Activated CD8-positive, alpha-beta T cell treated with anti-CD3 and anti-CD28 coated beads for 36 hours (primary cell): Measurements from ENCODE around the gene MAGEF1. TPM values are rescaled to one million over a fixed set of nuclear protein-coding genes. Genes with fewer than 3 reads are reported as not detected.

ENCODE experiments used
- ATAC-seq: fragments of 200-7000 bp; cut with Tn5 transposase; one replicate; pipeline ENCODE4 v1.10.0; 2021; ENCODE audit warnings: mild to moderate bottlenecking, moderate library complexity
- CTCF ChIA-PET: fragments of 350-600 bp; sonication (Branson Sonifier 250); formaldehyde crosslinking; loops from one replicate; lab custom pipeline; 2021; ENCODE audit warnings: antibody characterized with exemption; lab: Charles Lee
- POLR2A ChIA-PET: fragments of 350-600 bp; sonication (Branson Sonifier 250); formaldehyde crosslinking; loops from one replicate; lab custom pipeline; 2021; ENCODE audit warnings: antibody characterized with exemption; lab: Charles Lee
- DNase-seq: peaks from one replicate; pipeline ENCODE4 v3.0.0-alpha.2; 2020
- H3K27ac Mint-ChIP-seq: one replicate; pipeline ENCODE4 v1.8.0; 2021; ENCODE audit warnings: mild to moderate bottlenecking, mixed read lengths
- H3K27me3 Mint-ChIP-seq: one replicate; pipeline ENCODE4 v1.8.0; 2021; ENCODE audit warnings: mixed read lengths
- H3K36me3 Mint-ChIP-seq: one replicate; pipeline ENCODE4 v1.8.0; 2021; ENCODE audit warnings: low read depth, mixed read lengths
- H3K4me1 Mint-ChIP-seq: one replicate; pipeline ENCODE4 v1.8.0; 2021; ENCODE audit warnings: low read depth, mixed read lengths
- H3K4me3 Mint-ChIP-seq: one replicate; pipeline ENCODE4 v1.8.0; 2021; ENCODE audit warnings: mild to moderate bottlenecking, moderate library complexity, mixed read lengths
- H3K9me3 Mint-ChIP-seq: one replicate; pipeline ENCODE4 v1.8.0; 2021; ENCODE audit warnings: mixed read lengths
- intact Hi-C: fragments of 100-400 bp; cut with micrococcal nuclease; formaldehyde crosslinking; loops from one replicate; pipeline ENCODE4 v1.10.0; 2022
- total RNA-seq, 2 experiments: library from RNA; stranded (reverse); gene quantifications; one replicate each; pipeline ENCODE4 v1.2.3, GENCODE V29; 2021
- TF ChIP-seq, protein P1 (sequence below): fragments of 200-600 bp; IDR thresholded peaks from one replicate; pipeline ENCODE4 v1.8.0; 2022; ENCODE audit warnings: antibody characterized with exemption, mild to moderate bottlenecking

MAGEF1 gene
- total RNA-seq, 2 experiments from 2014 or later: 19.2 to 19.3 TPM

GRCh38 chr3:184700759-184701158, 11.1 kb downstream of the MAGEF1 start:
- TF ChIP-seq, protein P1, sequence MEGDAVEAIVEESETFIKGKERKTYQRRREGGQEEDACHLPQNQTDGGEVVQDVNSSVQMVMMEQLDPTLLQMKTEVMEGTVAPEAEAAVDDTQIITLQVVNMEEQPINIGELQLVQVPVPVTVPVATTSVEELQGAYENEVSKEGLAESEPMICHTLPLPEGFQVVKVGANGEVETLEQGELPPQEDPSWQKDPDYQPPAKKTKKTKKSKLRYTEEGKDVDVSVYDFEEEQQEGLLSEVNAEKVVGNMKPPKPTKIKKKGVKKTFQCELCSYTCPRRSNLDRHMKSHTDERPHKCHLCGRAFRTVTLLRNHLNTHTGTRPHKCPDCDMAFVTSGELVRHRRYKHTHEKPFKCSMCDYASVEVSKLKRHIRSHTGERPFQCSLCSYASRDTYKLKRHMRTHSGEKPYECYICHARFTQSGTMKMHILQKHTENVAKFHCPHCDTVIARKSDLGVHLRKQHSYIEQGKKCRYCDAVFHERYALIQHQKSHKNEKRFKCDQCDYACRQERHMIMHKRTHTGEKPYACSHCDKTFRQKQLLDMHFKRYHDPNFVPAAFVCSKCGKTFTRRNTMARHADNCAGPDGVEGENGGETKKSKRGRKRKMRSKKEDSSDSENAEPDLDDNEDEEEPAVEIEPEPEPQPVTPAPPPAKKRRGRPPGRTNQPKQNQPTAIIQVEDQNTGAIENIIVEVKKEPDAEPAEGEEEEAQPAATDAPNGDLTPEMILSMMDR: no peak
- ChIA-PET CTCF (no interaction called here), POLR2A (no interaction called here)
- intact Hi-C loops: no loop called here
- H3K4me3 Mint-ChIP-seq: no peak overlapping the region
- no peak overlapping the region for H3K27ac Mint-ChIP-seq
- DNase-seq (no peak), ATAC-seq (no peak)
- peaks cover 2% of the 10 kb centered on the region for H3K9me3 Mint-ChIP-seq
- H3K36me3 Mint-ChIP-seq: no peaks in the 10 kb centered on the region
- H3K27me3 Mint-ChIP-seq: no peaks in the 10 kb centered on the region
- H3K4me1 Mint-ChIP-seq: no peaks in the 10 kb centered on the region

DNA sequence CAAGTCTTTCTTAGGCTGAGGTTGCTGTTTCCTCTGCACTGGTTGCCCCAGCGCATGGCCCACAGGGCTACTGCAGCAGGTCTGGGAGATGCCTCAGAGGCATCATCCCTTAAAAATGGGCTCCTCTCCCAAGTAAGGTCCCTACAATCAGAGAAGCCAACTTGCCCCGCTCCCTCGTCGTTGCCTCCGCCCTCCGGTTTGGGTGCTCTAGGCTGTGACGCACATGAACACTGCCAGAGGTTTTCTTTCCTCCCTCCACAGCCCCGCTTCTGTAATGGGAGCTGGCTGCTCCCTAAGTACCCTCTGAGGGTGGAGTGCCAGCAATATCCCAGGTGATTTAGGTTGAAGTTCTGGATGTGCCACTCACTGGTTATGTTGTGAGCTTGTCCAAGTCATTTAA, 14.0 kb downstream of the MAGEF1 start:
- POLR2A ChIA-PET: no interaction called here
- intact Hi-C loops: no loop called here
- DNase-seq (no peak), ATAC-seq (no peak)
- no peaks in the 10 kb centered on the region for H3K27me3 Mint-ChIP-seq
- H3K9me3 Mint-ChIP-seq: peaks cover 2% of the 10 kb centered on the region
- no peaks in the 10 kb centered on the region for H3K36me3 Mint-ChIP-seq
- TF ChIP-seq, protein P1: no peak
- H3K27ac Mint-ChIP-seq: no peak overlapping the region
- H3K4me3 Mint-ChIP-seq: no peak overlapping the region
- H3K4me1 Mint-ChIP-seq: no peaks in the 10 kb centered on the region
- CTCF ChIA-PET: interaction anchor here (0.7 to 1.3 kb wide), 2 partner anchors 29 to 137 kb away, joined by 3 to 4 read pairs; no protein-coding TSS in a partner anchor

GRCh38 chr3:184696697-184697096, 15.2 kb downstream of the MAGEF1 start:
- Mint-ChIP-seq H3K27me3 (no peaks in the 10 kb centered on the region), H3K36me3 (no peaks in the 10 kb centered on the region), H3K27ac (no peak overlapping the region), H3K4me1 (no peaks in the 10 kb centered on the region), H3K4me3 (no peak overlapping the region), H3K9me3 (peaks cover 2% of the 10 kb centered on the region)
- POLR2A ChIA-PET: no interaction called here
- DNase-seq (no peak), ATAC-seq (no peak)
- intact Hi-C loops: no loop called here
- TF ChIP-seq, protein P1: no peak
- CTCF ChIA-PET: interaction anchor here (1.1 to 1.3 kb wide), 2 partner anchors 28 to 30 kb away, joined by 4 read pairs; no protein-coding TSS in a partner anchor

DNA sequence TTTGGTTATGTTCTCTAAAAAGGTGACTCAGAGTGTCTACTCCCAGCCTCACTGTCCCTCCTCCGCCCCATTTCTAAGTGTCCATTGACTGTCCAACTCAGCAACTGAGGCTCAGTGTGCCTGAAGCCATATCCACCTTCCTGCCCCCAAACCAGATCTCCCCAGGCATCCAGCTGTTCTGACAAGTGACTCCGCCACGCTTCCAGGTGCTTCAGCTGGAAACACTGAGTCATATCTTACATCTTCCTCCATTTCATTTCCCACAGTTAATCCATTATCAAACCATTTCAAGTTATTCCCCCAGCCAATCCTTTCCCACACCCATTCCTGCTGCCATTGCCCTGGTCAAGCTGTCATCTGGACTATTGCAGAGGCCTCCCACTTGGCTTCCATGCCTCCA, 17.1 kb downstream of the MAGEF1 start:
- ATAC-seq: no peak
- no peak for DNase-seq
- Mint-ChIP-seq H3K9me3 (no peaks in the 10 kb centered on the region), H3K4me3 (no peak overlapping the region), H3K4me1 (no peaks in the 10 kb centered on the region), H3K27me3 (no peaks in the 10 kb centered on the region), H3K36me3 (no peaks in the 10 kb centered on the region), H3K27ac (no peak overlapping the region)
- intact Hi-C loops: no loop called here
- TF ChIP-seq, protein P1: no peak
- POLR2A ChIA-PET: no interaction called here
- CTCF ChIA-PET: no interaction called here

- ATAC-seq: no peak
- TF ChIP-seq, protein P1: no peak
- no peak for DNase-seq
- ChIA-PET CTCF (no interaction called here), POLR2A (no interaction called here)
- Mint-ChIP-seq H3K36me3 (no peaks in the 10 kb centered on the region), H3K27me3 (no peaks in the 10 kb centered on the region), H3K4me3 (no peak overlapping the region), H3K9me3 (no peaks in the 10 kb centered on the region), H3K27ac (no peak overlapping the region), H3K4me1 (no peaks in the 10 kb centered on the region)
- intact Hi-C loops: no loop called here
These were observed 17.7 kb downstream of the MAGEF1 start for GRCh38 chr3:184694133-184694665.
